ENCODE data around the gene CACYBP. TPM values are rescaled to one million over a fixed set of nuclear protein-coding genes. Genes with fewer than 3 reads are reported as not detected.

Gene CACYBP
- total and polyA plus RNA-seq, 2 of the 13 experiments (the other 11 are each of a cell fraction or from before 2014, with no cell fraction given): 18.4 to 183 TPM

DNA sequence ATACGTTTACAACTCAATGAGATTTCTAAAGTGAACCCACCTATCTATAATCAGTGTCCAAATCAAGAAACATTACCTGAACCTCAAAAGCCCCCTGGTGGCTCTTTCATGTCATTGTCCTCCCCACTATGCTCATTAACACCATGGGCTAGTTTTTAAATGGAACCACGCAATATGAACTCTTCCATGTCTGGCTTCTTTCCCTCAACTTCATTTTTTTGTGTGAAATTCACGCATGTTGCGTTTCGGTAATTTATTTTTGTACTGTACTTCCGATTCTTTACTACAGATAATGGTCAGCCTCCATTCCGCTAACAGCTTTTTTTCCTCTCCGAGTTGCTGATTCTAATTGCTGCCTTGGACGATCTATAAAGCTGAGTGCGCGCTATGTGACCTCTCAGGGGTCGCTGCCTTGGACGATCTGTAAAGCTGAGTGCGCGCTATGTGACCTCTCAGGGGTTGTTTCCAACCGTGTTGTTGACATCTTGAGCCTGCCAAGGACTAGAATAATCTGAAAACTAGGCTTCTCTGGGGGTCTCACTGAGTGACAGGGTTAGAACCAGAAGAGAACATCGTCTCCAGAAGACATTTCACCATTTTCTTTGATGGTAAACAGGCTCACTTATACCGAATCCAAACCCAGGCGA is 1.1 kb upstream of the CACYBP start (continued):
- TF ChIP-seq, protein P1, sequence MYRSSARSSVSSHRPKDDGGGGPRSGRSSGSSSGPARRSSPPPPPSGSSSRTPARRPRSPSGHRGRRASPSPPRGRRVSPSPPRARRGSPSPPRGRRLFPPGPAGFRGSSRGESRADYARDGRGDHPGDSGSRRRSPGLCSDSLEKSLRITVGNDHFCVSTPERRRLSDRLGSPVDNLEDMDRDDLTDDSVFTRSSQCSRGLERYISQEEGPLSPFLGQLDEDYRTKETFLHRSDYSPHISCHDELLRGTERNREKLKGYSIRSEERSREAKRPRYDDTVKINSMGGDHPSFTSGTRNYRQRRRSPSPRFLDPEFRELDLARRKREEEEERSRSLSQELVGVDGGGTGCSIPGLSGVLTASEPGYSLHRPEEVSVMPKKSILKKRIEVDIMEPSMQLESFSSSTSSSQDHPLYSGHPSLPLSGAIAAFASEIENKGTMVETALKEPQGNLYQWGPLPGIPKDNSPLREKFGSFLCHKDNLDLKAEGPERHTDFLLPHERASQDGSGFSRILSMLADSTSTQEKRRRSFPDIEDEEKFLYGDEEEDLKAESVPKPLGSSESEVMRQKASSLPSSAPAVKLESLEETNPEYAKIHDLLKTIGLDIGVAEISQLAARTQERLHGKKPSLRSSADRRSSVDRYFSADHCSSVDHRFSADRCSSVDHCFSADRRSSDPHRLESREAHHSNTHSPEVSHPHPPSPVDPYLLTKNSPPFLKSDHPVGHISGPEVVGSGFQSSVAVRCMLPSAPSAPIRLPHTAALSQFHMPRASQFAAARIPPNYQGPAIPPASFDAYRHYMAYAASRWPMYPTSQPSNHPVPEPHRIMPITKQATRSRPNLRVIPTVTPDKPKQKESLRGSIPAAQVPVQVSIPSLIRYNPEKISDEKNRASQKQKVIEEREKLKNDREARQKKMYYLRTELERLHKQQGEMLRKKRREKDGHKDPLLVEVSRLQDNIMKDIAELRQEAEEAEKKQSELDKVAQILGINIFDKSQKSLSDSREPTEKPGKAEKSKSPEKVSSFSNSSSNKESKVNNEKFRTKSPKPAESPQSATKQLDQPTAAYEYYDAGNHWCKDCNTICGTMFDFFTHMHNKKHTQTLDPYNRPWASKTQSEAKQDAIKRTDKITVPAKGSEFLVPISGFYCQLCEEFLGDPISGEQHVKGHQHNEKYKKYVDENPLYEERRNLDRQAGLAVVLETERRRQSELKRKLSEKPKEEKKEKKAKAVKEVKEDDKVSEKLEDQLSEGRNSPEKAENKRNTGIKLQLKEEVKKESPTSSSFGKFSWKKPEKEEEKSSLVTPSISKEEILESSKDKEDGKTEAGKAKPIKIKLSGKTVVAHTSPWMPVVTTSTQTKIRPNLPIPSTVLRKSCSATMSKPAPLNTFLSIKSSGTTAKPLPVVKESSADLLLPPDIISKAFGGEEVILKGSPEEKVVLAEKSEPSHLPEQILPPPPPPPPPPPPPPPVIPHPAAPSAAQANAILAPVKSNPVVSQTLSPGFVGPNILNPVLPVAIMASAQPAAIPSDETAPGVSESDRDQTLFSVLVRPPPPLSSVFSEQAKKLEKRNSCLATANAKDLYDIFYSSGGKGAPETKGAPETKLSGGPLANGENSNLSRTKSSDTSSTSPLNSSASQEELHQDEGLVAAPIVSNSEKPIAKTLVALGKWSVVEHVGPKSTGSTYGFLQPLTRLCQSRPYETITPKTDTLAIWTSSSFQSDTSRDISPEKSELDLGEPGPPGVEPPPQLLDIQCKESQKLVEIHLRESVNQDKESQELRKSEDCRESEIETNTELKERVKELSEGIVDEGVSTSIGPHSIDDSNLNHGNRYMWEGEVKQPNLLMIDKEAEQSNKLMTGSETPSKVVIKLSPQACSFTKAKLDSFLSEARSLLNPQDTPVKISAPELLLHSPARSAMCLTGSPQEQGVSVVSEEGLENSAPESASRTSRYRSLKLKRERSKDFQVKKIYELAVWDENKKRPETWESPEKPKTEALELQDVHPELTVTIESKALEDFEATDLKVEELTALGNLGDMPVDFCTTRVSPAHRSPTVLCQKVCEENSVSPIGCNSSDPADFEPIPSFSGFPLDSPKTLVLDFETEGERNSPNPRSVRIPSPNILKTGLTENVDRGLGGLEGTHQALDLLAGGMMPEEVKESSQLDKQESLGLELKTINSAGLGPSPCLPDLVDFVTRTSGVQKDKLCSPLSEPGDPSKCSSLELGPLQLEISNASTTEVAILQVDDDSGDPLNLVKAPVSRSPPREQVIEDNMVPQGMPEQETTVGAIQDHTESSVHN (CRISPR knock-in tag; IDR thresholded peaks at IDR 0.05): no peak
- TF ChIP-seq CAMTA2 (CRISPR knock-in tag; IDR thresholded peaks at IDR 0.05; ENCODE audit: borderline replicate concordance) (no peak), NFIB (CRISPR knock-in tag; IDR thresholded peaks at IDR 0.05; ENCODE audit: borderline replicate concordance) (no peak), FOSL2 (CRISPR knock-in tag; IDR thresholded peaks at IDR 0.05) (no peak), ZNF121 (CRISPR knock-in tag; IDR thresholded peaks at IDR 0.05) (no peak), EHMT2 (IDR thresholded peaks at IDR 0.05; ENCODE audit: borderline replicate concordance, low read depth, low read length) (no peak), TSC22D2 (CRISPR knock-in tag; IDR thresholded peaks at IDR 0.05; ENCODE audit: borderline replicate concordance) (no peak), U2AF2 (IDR thresholded peaks at IDR 0.05; ENCODE audit: low read depth, low read length) (no peak; the same call in 1 of the 2 replicates), MTA1 (CRISPR knock-in tag; IDR thresholded peaks at IDR 0.05; ENCODE audit: borderline replicate concordance) (no peak), CENPX (CRISPR knock-in tag; IDR thresholded peaks at IDR 0.05) (no peak), RXRA (CRISPR knock-in tag; IDR thresholded peaks at IDR 0.05) (no peak)
- TF ChIP-seq, protein P2, sequence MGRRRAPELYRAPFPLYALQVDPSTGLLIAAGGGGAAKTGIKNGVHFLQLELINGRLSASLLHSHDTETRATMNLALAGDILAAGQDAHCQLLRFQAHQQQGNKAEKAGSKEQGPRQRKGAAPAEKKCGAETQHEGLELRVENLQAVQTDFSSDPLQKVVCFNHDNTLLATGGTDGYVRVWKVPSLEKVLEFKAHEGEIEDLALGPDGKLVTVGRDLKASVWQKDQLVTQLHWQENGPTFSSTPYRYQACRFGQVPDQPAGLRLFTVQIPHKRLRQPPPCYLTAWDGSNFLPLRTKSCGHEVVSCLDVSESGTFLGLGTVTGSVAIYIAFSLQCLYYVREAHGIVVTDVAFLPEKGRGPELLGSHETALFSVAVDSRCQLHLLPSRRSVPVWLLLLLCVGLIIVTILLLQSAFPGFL (CRISPR knock-in tag; IDR thresholded peaks at IDR 0.05): no peak
- TF ChIP-seq, protein P3, sequence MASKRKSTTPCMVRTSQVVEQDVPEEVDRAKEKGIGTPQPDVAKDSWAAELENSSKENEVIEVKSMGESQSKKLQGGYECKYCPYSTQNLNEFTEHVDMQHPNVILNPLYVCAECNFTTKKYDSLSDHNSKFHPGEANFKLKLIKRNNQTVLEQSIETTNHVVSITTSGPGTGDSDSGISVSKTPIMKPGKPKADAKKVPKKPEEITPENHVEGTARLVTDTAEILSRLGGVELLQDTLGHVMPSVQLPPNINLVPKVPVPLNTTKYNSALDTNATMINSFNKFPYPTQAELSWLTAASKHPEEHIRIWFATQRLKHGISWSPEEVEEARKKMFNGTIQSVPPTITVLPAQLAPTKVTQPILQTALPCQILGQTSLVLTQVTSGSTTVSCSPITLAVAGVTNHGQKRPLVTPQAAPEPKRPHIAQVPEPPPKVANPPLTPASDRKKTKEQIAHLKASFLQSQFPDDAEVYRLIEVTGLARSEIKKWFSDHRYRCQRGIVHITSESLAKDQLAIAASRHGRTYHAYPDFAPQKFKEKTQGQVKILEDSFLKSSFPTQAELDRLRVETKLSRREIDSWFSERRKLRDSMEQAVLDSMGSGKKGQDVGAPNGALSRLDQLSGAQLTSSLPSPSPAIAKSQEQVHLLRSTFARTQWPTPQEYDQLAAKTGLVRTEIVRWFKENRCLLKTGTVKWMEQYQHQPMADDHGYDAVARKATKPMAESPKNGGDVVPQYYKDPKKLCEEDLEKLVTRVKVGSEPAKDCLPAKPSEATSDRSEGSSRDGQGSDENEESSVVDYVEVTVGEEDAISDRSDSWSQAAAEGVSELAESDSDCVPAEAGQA (IDR thresholded peaks at IDR 0.05; ENCODE audit: low read depth): no peak
- TF ChIP-seq, protein P3 (CRISPR knock-in tag; IDR thresholded peaks at IDR 0.05; ENCODE audit: borderline replicate concordance): no peak

Data from HepG2 (cell line).